Esophagus mucosa (tissue), 1 donor: Measurements from ENCODE around the gene RETREG3. TPM values are rescaled to one million over a fixed set of nuclear protein-coding genes. Genes with fewer than 3 reads are reported as not detected.
"Not testable (repeated sequence)": the region's sequence is repeated elsewhere in the genome, so short reads cannot be mapped to it uniquely, and the experiment has no call there.

Experiments used
- ATAC-seq: fragments of 200-7000 bp; cut with Tn5 transposase; one replicate; pipeline ENCODE4 v1.9.1; 2020
- total RNA-seq: library from RNA; stranded (reverse); gene quantifications from one replicate; pipeline ENCODE4 v1.2.4, GENCODE V29; 2023
- donor health status: DM: yes; HTN: yes; CAD: no.

RETREG3 gene
- total RNA-seq, 1 donor from 2014 or later: 53.6 TPM

GRCh38 chr17:42548993-42549755 lies 60.0 kb downstream of the RETREG3 start:
- ATAC-seq: no peak

- ATAC-seq: peak; percentile 76
These were observed 60.9 kb downstream of the RETREG3 start for GRCh38 chr17:42548070-42548837.

- no peak for ATAC-seq
These were observed 61.5 kb downstream of the RETREG3 start for GRCh38 chr17:42547698-42548069.

- peak; percentile 28 for ATAC-seq
These were observed 62.1 kb downstream of the RETREG3 start for GRCh38 chr17:42547001-42547461.

GRCh38 chr17:42545755-42546505 lies 63.2 kb downstream of the RETREG3 start:
- not testable (repeated sequence) for ATAC-seq

- no peak for ATAC-seq
These were observed 64.3 kb downstream of the RETREG3 start for GRCh38 chr17:42544874-42545283.

- ATAC-seq: no peak
These were observed 65.7 kb downstream of the RETREG3 start for GRCh38 chr17:42543190-42544079.

GRCh38 chr17:42541041-42541833 lies 67.9 kb downstream of the RETREG3 start:
- peak; percentile 43 for ATAC-seq

- ATAC-seq: not testable (repeated sequence)
These were observed 68.6 kb downstream of the RETREG3 start for GRCh38 chr17:42540558-42540957.

- ATAC-seq: no peak
These were observed 70.7 kb downstream of the RETREG3 start for GRCh38 chr17:42538482-42538881.

- no peak for ATAC-seq
These were observed 71.2 kb downstream of the RETREG3 start for GRCh38 chr17:42537826-42538451.

- peak; percentile 8 for ATAC-seq
These were observed 71.9 kb downstream of the RETREG3 start for GRCh38 chr17:42537156-42537805.

- peak; percentile 64 for ATAC-seq
These were observed 72.6 kb downstream of the RETREG3 start for GRCh38 chr17:42536372-42537155.

GRCh38 chr17:42536048-42536371 lies 73.2 kb downstream of the RETREG3 start, which contains the start of gene NAGLU:
TSS of gene NAGLU (plus strand) at chr17:42536241. CDS start at chr17:42536273, 32 bp downstream.
- ATAC-seq: peak; percentile 81

- no peak for ATAC-seq
These were observed 73.8 kb downstream of the RETREG3 start for GRCh38 chr17:42535155-42536047.

- ATAC-seq: peak; percentile 13
These were observed 77.5 kb downstream of the RETREG3 start for GRCh38 chr17:42531455-42532354.

GRCh38 chr17:42530952-42531454 lies 78.2 kb downstream of the RETREG3 start:
- ATAC-seq: no peak
